NCI-H82 treated with DMSO at 0.1 percent for 48 hours (cell line): Measurements from ENCODE around the gene IL22RA2.
"Not testable (repeated sequence)": the region's sequence is repeated elsewhere in the genome, so short reads cannot be mapped to it uniquely, and the experiment has no call there.

Source experiments
- DNase-seq: peaks from one replicate; lab custom pipeline; 2025; ENCODE audit not compliant: unreplicated experiment; lab: John Stamatoyannopoulos, UW

The IL22RA2 gene, protein sequence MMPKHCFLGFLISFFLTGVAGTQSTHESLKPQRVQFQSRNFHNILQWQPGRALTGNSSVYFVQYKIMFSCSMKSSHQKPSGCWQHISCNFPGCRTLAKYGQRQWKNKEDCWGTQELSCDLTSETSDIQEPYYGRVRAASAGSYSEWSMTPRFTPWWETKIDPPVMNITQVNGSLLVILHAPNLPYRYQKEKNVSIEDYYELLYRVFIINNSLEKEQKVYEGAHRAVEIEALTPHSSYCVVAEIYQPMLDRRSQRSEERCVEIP

DNA sequence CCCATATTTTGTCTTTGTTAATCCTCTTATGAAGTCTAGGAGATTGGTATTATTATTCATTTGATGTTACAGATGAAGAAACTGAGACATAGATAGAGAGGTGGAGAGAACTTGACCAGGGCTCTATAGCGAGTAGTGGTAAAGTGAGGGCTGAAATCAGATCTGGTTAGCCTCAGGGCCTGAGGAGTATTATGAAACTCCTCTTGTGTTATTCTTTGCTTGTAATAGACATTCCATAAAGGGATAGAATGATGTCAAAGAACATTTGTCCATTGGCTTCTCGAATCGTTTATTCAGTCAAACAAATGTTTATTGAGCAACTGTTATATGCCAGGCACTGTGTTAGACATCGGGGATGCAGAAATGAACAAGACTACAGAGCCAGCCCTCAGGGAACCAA is at the start of gene IL22RA2:
Gene IL22RA2, minus strand, starts transcription at position 144 of the 400 bp plus-strand sequence. CDS start 11,895 bp downstream, outside the sequence.
- no peak for DNase-seq

DNA sequence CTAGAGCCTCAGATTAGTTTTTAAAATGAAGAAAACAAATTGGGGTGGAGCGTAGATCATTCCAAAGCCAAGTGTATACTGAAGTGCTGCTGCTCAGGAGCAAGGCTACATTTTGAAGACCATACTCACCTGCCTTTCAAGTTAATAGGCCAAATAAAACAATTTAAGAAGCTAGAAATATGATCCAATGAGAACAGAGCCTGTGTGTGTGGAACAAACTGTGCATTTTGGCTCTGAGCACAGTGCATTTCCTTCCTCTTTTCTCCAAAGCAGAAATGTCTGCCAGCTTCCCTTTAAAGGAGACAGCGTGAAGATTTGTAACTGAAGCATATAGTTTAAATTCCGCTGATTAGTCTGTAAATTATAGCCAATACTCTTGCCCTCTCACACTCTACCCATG is 48.9 kb upstream of the IL22RA2 start:
- DNase-seq, result no peak

DNA sequence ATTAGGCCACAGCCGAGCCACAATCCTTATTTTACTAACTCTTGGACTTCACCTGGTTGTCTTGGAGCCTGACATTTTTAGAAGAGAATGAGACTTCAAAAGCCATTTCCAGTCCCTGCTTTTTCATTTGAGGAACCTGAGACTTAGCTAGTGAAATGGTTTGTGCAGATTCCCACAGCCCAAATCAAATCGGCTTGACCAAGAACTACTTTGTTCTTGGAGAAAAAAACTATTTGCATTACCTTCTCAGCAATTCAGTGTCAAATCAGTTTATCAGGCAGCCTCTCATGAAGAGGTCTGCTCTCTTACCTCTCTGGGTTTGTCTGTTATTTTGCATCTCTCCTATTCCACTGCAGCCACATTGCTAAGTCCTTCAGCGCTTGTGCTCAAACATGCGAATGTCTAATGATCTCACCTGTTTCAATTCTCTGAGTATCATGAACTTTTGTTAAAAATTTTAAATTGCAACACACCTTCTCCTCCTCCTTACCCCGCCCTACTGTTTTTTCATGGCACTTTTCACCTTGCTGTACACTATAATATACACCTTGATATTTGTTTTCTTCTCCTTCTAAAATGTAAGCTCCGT is 46.3 kb upstream of the IL22RA2 start:
- DNase-seq, result no peak

DNA sequence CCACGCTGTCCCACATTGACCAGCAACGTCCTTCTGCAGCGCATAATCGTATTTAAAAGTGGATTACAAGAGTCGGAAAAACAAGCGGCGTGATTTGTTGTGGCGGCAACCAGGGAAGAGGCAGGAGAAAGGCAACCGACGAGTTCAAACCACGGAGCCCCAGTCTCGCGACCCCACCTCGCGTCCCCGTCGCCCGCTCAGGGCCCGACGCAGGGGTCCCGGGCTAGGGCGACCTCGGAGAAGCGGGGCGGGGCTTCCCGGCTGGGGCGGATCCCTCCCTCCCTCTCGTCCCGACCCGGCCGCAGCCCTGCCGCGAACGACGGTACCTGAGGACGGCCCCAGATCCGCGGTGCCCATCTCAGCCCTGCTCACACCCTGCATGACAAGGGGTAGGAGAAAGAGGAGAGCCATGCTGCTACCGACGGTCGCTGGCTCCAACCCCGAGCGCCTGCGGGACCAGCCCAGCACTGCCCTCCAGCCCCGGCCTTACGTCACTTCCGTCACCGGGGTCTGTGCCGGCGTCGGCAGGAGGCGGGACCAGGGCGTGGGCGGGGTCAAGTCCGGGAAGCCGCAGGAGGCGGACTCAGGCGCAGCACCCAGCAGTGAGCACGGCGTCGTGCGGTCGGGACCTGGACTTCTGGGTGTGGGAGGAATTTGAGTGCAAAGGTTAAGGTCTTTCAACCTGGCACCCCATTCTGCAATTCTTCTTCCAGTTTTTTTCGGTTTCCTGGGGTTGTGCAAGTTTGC is 45.6 kb upstream of the IL22RA2 start, which contains the start of gene IFNGR1:
Gene IFNGR1, minus strand, starts transcription at position 469 of the 747 bp plus-strand sequence. Its CDS starts 58 bp downstream, at position 411.
- peak; percentile 64 for DNase-seq

DNA sequence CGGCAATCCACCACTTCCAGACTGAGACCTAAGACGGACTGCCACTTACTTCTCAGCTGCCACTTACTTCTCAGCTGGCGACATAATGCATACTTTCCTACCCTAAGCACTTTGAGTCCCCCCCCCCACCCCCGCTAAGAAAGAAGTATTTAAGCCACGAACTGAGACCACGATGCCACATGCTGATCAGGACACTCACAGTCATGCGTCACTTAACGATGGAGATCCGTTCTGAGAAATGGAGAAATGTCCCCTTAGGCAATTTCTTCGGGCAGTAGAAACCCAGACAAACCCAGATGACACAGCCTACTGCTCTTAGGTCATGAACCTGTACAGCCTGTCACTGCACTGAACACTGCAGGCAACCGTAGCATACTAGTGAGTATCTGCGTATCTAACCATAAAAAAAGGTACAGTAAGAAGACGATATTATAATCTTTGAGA is 45.1 kb upstream of the IL22RA2 start:
- no peak for DNase-seq

DNA sequence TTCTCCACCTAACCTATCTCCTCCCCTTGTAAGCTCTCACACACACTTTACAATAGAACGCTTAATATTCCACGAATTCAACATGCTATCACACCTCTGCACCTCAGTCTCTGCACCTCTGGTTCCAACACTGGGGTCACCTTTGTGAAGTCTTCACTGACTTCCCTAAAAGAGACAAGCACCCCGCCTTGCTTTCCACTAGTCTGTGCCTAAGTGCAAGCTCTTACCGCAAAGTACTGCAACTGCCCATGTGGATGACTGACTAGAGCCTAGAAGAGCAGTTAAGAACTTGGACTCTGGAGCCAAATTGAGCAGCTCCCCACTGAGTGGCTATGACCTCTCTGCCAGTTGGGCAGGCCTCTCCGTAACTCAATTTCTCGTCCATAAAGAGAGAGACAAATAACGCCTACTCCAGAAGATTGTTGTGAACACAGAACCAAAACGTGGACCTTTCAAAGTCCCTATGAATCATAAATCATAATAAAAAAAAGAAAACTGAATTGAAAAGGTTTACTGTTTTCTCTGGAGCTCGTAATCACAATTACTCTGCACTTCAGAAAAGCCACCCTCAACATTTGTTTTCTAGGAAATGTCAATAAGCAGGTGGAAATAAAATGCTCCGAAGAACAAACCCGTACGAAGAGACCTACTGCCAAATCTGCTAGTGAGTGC is 44.5 kb upstream of the IL22RA2 start:
- no peak for DNase-seq

DNA sequence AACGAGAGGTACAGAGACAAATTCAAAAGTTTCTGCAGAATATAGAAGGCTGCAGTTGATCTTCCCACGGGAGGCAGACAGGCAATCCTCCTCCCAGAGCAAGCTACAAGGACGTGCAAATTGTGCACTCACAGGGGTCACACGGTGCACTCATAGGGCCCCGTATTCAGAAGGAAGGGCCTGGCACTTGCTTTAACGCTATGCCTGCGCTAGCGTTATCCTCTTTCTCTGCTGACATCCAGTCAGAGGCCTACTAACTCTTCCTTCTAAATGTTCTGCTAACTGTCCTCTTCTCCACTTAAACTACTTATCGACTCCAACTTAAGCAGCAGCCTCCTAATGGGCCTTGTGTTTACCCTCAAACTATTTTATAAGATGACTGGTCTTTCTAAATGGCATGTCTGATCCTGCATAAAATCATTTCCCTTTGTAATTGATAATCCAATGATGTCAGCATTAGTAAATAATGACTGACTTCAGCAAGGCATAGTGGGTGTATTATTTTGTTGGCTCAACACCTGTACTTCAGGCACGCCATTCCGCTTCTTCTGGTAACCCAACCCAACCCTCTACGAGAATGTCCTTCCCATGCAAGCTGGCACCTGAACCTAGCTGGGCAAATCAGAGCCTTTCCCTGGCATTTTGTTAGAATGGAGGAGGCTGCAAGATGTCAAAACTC is 43.6 kb upstream of the IL22RA2 start:
- no peak for DNase-seq

DNA sequence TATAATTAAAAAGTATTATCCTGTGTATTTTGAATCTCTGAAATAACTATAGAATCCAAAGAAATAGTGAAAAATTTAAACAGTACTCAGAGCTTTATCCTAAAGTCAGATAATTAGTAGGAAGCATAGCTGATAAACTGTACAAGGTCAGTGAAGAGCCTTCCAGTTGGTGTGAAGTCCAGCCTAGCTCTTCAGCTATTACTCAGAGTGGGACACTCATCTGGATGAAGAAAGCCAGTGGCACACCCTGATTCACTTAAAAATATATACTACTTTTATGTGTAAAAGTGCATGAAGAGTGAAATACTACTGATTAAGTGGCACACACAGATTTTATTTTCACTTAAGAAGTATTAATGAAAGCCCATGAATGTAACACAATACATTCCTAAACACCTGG is 42.7 kb upstream of the IL22RA2 start:
- no peak for DNase-seq

DNA sequence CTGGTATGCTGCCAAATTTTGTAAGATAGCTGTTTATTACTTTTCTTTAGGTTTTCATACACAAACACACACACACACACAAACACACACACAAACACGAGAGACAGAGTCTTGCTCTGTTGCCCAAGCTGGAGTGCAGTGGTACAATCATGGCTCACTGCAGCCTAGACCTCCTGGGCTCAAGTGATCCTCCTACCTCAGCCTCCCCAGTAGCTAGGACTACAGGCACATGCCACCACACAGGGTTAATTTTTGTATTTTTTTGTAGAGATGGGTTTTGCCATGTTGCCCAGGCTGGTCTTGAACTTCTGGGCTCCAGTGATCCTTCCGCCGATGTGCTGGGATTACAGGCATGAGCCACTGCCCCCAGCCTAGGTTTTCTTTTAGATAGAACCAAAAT is 42.2 kb upstream of the IL22RA2 start:
- not testable (repeated sequence) for DNase-seq

DNA sequence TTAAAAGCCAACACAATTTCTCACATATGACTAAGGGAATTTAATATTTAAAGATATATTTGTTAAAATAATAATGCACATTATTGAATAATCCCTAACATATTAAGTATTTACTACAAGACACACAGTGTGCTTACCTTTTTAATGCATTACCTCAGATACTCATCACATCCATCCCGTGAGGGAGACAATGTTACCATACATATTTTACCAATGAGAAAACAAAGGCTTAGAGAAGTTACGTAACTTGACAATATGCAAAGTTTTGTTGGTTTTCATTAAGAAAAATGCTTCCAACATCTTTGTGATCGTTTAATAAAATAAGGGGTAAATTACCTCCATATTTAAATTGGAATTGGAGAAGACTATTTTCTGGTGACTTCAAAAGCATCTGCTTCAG is 41.5 kb upstream of the IL22RA2 start:
- no peak for DNase-seq

DNA sequence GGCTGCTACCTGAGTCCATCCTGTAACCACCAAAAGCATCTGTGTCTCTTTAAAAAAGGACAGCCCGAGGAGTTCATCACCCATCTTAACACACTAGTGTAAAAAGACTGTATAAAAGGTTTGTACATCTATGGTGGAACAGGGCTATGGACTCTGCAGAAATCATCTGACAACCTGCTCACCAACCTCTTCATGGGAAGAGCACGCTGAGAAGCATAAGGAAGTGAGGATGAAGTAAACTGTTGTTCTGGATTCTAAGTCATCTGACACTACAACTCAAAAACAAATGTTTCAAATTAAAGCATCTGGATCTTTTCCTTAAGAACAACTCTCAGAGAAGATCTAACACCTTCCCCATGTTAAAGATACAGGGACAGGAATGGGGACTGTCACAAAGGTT is 40.4 kb upstream of the IL22RA2 start:
- DNase-seq, result no peak

DNA sequence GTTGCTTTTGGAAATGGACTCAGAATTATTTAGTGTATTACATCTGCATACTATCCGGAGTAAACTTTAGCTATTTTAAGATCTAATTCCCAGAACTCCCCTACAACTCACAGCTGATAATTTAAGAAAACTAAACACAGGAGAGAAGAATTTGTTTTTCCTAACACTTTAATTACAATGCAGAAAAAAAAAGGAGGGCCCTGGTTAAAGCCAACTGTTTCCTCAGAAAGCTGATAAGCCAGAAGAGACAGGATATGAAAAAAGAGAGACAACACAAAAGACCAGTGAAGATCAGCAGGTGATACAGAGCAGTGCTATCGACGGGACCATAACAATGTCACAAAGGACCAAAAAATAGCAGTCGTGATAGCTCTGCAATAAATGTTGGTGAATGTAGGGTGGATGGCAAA is 39.9 kb upstream of the IL22RA2 start:
- no peak for DNase-seq

DNA sequence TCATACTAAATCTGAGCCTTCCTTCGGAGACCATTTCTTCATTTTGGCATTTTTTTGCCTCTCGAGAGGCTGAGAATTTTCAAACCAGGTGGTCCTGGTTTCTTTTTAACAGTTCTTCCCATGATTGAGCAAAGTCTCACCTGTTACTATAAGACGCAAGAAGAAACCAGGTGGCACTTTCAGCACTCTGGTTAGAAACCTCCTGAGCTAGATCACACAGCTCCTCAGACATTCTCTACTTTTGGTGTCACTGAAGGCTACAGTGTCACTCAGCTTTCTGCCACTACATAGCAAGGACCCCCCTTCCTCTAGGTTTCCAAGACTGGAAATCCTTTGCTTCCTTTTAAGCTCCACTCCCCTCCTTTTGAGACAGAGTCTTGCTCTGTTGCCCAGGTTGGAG is 38.5 kb upstream of the IL22RA2 start:
- DNase-seq, result no peak

DNA sequence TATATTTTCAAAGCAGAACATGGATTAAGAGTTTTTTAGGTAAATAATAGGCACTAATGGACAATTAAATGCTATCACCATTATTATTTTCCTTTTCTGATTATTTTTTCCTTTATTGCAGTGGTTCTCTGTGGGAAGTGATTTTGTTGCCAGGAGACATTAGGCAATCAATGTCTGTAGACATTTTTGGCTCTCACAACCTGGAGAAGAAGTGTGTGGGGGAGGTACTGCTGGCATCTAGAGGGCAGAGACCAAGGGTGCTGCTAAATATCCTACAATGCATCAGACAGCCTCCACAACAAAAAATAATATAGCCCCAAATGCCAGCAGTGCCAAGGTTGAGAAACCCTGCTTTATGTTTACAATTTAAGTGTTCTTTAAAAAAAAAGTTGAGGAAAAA is 37.5 kb upstream of the IL22RA2 start:
- DNase-seq, result no peak

DNA sequence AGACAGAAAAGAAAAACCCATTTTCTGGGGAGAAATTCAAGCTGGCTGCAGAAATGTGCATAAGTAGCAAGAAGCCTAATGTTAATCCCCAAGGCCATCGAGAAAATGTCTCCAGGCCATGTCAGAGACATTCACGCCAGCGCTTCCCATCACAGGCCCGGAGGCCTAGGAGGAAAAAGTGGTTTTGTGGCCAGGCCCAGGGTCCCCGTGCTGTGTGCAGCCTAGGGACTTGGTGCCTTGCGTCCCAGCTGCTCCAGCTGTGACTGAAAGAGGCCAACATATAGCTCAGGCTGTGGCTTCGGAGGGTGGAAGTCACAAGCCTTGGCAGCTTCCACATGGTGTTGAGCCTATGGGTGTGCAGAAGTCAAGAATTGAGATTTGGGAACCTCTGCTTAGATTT is 34.8 kb upstream of the IL22RA2 start:
- DNase-seq, result no peak

DNA sequence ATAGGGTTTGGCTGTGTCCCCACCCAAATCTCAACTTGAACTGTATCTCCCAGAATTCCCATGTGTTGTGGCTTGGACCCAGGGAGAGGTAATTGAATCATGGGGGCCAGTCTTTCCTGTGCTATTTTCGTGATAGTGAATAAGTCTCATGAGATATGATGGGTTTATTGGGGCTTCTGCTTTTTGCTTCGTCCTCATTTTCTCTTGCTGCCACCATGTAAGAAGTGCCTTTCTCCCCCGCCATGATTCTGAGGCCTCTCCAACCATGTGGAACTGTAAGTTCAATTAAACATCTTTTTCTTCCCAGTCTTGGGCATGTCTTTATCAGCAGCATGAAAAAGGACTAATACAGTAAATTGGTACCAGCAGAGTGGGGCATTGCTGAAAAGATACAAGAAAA is 34.0 kb upstream of the IL22RA2 start:
- DNase-seq, result not testable (repeated sequence)

DNA sequence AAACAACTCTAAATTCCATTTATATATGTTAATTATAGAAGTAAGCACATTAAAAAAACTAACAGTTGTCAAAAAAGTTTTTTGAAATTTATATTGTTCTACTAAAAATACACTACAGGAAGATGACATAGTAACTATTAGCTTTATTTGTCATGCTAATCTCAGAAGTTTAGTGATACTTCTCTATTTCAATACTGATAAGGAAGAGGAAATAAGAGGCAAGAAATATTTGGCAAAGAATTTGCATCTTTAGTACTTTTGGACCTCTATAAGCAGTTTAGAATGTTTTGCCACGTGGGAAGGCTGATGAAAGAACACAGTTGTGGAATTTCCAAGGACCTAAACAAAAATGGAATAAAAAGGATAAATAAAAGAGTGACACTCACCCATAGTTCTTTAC is 33.1 kb upstream of the IL22RA2 start:
- DNase-seq, result no peak

DNA sequence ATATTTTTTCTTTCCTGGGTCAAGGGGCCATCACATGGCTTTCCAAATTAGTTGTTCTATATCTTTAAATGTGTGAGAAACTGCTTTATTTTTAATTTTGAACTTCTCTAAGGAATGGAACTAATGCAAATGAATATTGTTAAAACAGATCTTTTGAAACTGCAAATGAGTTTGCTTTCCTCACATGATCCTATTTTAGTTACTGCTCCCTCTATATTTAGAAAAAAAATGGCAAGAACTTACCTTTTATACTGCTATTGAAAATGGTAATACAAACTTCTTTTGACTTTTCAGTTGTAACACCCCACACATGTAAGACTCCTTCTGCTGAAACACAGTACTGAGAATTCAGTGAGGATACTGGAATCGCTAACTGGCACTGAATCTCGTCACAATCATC is 29.8 kb upstream of the IL22RA2 start:
- no peak for DNase-seq

DNA sequence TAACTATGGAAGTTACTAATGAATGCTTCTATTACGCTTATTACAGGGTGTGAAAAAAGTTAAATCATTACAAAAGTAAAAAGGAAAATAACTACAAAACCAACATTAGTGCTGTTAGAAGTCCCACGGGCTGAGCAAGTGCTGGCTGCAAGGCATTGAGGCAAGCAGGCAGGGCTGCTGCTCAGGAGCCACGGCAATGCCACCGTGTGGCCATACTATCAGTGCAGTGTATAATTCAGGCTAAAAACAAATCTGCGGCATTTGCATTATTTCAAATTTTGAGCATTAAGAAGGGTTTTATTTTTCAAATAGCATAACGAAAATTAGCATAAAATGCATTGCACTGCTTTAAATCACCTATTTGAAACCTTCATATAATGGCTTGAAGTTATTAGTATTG is 28.6 kb upstream of the IL22RA2 start:
- DNase-seq, result no peak

DNA sequence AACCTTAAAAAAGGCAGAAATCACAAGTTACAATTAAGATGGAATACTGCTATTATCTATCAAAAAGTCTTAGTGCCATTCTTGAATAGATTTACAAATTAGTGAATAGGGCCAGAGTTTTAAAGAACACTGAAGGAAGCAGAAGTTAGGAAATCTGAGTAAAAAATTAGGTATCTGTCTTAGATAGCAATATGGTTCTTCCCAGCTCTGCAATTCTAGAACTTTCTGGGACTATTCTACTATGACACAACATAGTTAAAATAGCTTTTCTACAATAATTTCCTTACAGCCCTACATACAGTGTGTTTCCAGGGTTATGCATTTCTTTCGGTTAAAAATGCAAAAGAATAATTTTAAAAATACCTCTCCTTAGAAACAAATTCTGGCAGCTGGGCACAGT is 27.6 kb upstream of the IL22RA2 start:
- no peak for DNase-seq

DNA sequence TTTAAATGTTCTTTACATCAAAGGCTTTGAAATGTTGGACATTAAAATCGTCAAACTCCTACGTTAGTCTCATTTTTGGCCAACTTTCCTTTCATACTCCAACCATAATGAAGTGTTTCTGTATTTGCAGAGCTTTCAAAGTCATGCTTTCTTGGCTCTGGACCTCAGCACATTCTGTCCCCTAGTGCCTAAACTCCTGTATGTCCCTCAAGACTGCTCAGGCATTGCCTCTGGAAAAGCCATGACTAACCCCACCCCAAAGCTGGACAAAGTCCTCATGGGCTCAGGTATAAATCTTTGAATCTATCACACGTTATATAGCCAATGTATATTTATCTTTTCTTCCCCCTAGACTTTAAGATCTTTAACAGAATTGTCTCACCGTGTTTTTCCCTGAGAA is 26.8 kb upstream of the IL22RA2 start:
- no peak for DNase-seq
